Common myeloid progenitor, CD34-positive (primary cell): ENCODE results near the gene CYTH3.

Source experiments
- CTCF ChIA-PET: fragments of 350-600 bp; sonication (Branson Sonifier 250); formaldehyde crosslinking; loops from one replicate; lab custom pipeline; 2021; ENCODE audit warnings: antibody characterized with exemption; lab: Charles Lee
- POLR2A ChIA-PET: fragments of 350-600 bp; sonication (Branson Sonifier 250); formaldehyde crosslinking; loops from one replicate; lab custom pipeline; 2021; ENCODE audit warnings: antibody characterized with exemption; lab: Charles Lee
- DNase-seq, 3 donors: peaks; one replicate each; pipeline versions ENCODE4 v3.0.0 to v3.0.0-alpha.2; 2013
- H3K27ac ChIP-seq, 2 experiments: 1 replicate in 1 of 2; 2 replicates in 1 of 2; pipeline ENCODE4 v1.7.0; 2013; ENCODE audit warnings: inconsistent platforms in 2 of 2, low read length in 2 of 2, mild to moderate bottlenecking in 2 of 2, low read depth in 1 of 2, moderate library complexity in 1 of 2; ENCODE audit not compliant: severe bottlenecking in 2 of 2, insufficient read depth in 1 of 2, poor library complexity in 1 of 2
- H3K27me3 ChIP-seq, 5 experiments: replicated peaks in 2 of 5; 1 replicate in 3 of 5; 2 replicates in 2 of 5; pipeline versions ENCODE4 v1.6.1 to v1.7.0; 2013; ENCODE audit warnings: low read length in 4 of 5, mild to moderate bottlenecking in 2 of 5, moderate library complexity in 2 of 5, inconsistent platforms in 1 of 5; ENCODE audit not compliant: insufficient read depth in 5 of 5, control insufficient read depth in 4 of 5
- H3K36me3 ChIP-seq, 4 experiments: 1 replicate in 2 of 4; 2 replicates in 2 of 4; pipeline versions ENCODE4 v1.6.1 to v1.7.0; 2013; ENCODE audit warnings: low read length in 3 of 4, control low read depth in 1 of 4, mild to moderate bottlenecking in 1 of 4; ENCODE audit not compliant: control insufficient read depth in 4 of 4, insufficient read depth in 4 of 4
- H3K4me1 ChIP-seq, 4 experiments: 1 replicate in 3 of 4; 2 replicates in 1 of 4; pipeline versions ENCODE4 v1.6.1 to v1.7.1; 2013; ENCODE audit warnings: low read length in 3 of 4, mild to moderate bottlenecking in 3 of 4, control low read depth in 1 of 4, inconsistent platforms in 1 of 4, moderate library complexity in 1 of 4; ENCODE audit not compliant: control insufficient read depth in 4 of 4, insufficient read depth in 4 of 4; ENCODE audit errors: control extremely low read depth in 1 of 4
- H3K4me3 ChIP-seq, 7 experiments: 1 replicate in 4 of 7; 2 replicates in 3 of 7; pipeline versions ENCODE4 v1.5.1 to v1.7.0; 2013; ENCODE audit warnings: mild to moderate bottlenecking in 7 of 7, low read length in 6 of 7, moderate library complexity in 6 of 7, inconsistent platforms in 2 of 7, low read depth in 2 of 7, control low read depth in 1 of 7; ENCODE audit not compliant: insufficient read depth in 4 of 7, control insufficient read depth in 1 of 7; ENCODE audit errors: extremely low read depth in 1 of 7
- H3K9me3 ChIP-seq, 5 experiments: 1 replicate in 4 of 5; 2 replicates in 1 of 5; pipeline versions ENCODE4 v1.6.1 to v1.7.1; 2013; ENCODE audit warnings: low read length in 4 of 5, mild to moderate bottlenecking in 2 of 5, inconsistent platforms in 1 of 5, low read depth in 1 of 5, moderate library complexity in 1 of 5; ENCODE audit not compliant: control insufficient read depth in 4 of 5, insufficient read depth in 2 of 5; ENCODE audit errors: control extremely low read depth in 1 of 5
- WGBS: methylation state at CpG from one replicate; pipeline ENCODE4 v1.1.5; 2013; ENCODE audit not compliant: insufficient coverage; 5-methylcytosine and 5-hydroxymethylcytosine counted together

Gene CYTH3

DNA sequence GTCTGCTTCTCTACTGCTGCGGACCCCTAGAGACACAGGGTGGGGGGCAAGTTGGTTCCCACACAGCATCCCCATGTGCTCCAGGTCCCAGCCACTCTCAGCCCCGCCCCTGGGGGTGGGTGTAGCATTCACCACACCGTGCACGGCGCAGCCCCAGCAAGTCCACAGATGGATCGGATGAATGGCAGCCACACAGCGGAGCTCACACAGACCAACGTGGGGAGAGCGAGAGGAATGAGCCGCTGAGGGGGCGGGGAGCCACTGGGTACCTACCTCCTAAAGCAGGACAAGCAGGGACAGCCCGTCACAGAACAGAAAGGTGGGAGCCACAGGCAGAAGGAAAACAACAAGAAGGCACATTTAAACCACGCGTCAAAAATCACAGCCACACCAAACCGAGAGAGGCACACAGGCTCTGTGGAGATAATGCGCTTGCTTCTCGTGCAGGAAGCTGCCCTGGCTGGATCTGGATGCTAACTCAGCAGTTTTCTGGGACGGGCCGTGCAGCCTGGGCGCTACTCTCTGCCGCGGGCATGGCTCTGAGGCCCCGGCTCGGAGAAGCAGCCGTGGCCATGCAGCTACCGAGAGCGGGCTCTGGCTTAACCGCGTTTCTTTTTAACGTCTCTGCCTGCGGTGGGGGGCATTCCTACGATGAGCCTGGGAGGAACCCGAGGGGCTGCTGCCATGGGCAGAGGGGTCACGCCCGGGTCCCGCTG lies 102.5 kb downstream of the CYTH3 start:
- Histone ChIP-seq H3K27ac (no peak overlapping the region), H3K4me3 (no peak overlapping the region), H3K4me1 (peaks cover 0 to 3% (median 0%) of the 10 kb centered on the region in 4 experiments), H3K36me3 (peaks cover 0 to 21% (median 2%) of the 10 kb centered on the region in 4 experiments), H3K9me3 (no peaks in the 10 kb centered on the region), H3K27me3 (no peaks in the 10 kb centered on the region)
- CTCF ChIA-PET: interaction anchor here (0.6 to 2.0 kb wide), 2 partner anchors 28 to 100 kb away, joined by 3 to 4 read pairs; no protein-coding TSS in a partner anchor
- 91% methylated on average over 35 of the region's 36 CpGs for WGBS
- POLR2A ChIA-PET: no interaction called here
- no peak for DNase-seq

GRCh38 chr7:6168477-6168868 lies 104.0 kb downstream of the CYTH3 start:
- Histone ChIP-seq H3K4me1 (peaks cover 0 to 3% (median 0%) of the 10 kb centered on the region in 4 experiments), H3K27me3 (no peaks in the 10 kb centered on the region), H3K27ac (no peak overlapping the region), H3K36me3 (peaks cover 0 to 31% (median 2%) of the 10 kb centered on the region in 4 experiments), H3K9me3 (no peaks in the 10 kb centered on the region), H3K4me3 (no peak overlapping the region)
- 96% methylated on average over 14 of the region's 14 CpGs for WGBS
- ChIA-PET POLR2A (no interaction called here), CTCF (no interaction called here)
- no peak for DNase-seq

DNA sequence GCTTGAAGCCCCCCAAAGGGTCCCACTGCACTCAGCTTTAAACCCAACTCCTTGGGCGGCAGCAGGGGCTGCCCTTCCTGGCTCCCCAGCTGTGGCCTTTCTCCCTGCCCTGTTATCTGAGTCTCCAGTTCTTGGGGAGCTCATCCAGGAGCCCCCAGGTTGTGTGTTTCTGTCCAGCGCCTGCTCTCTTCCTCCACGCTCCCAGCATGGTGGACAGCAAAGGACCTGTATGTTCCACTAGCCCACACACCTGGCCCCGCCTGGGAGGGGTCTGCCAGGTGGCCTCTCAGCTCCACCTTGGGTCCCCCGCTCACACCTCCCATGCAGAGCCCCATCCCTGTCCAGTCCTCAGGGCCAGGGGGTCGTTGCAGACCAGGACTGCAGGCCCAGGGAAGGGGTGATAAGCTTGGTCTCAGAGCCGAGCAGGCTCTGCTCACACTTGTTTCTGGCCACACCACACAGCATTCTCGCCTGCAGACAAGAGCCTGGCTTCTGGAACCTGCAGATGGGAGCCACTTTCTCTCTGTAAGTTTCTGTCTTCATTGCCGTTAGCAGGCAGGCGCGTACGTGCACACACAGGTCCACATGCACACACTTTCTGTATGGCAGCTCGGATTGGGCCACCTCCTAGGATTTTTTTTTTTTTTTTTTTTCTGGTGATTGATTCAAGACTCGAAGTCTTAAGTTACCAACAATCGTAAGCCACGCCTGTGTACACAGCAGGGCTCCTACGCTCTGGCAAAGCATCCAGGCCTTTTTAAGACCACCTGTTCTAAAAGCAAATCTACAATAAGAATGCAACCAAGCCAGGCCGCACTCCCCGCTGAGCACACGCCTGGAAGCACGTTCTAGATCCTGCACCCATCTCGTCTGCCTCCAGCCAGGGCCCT lies 104.6 kb downstream of the CYTH3 start:
- no peaks in the 10 kb centered on the region for H3K27me3 ChIP-seq
- peaks cover 0 to 3% (median 0%) of the 10 kb centered on the region in 4 experiments for H3K4me1 ChIP-seq
- H3K9me3 ChIP-seq: no peaks in the 10 kb centered on the region
- no peak overlapping the region for H3K4me3 ChIP-seq
- ChIA-PET CTCF (interaction anchor here (0.7 to 1.0 kb wide), 2 partner anchors 68 to 90 kb away, joined by 3 read pairs; no protein-coding TSS in a partner anchor), POLR2A (no interaction called here)
- no peak overlapping the region for H3K27ac ChIP-seq
- peaks cover 0 to 32% (median 3%) of the 10 kb centered on the region in 4 experiments for H3K36me3 ChIP-seq
- 97% methylated on average over 21 of the region's 22 CpGs for WGBS
- no peak for DNase-seq

GRCh38 chr7:6167004-6167551 lies 105.3 kb downstream of the CYTH3 start:
- Histone ChIP-seq H3K9me3 (no peaks in the 10 kb centered on the region), H3K4me1 (peaks cover 0 to 3% (median 0%) of the 10 kb centered on the region in 4 experiments), H3K36me3 (peaks cover 0 to 38% (median 8%) of the 10 kb centered on the region in 4 experiments), H3K27ac (no peak overlapping the region), H3K27me3 (no peaks in the 10 kb centered on the region), H3K4me3 (no peak overlapping the region)
- ChIA-PET POLR2A (interaction anchor here (0.6 kb wide), 1 partner anchor 151 kb away, joined by 3 read pairs; no protein-coding TSS in a partner anchor), CTCF (interaction anchor here (0.7 to 1.1 kb wide), 3 partner anchors 43 to 91 kb away, joined by 3 read pairs; no protein-coding TSS in a partner anchor)
- no peak for DNase-seq
- 94% methylated on average over 12 of the region's 13 CpGs for WGBS

GRCh38 chr7:6166443-6166891 lies 106.0 kb downstream of the CYTH3 start:
- Histone ChIP-seq H3K9me3 (no peaks in the 10 kb centered on the region), H3K4me1 (peaks cover 0 to 3% (median 0%) of the 10 kb centered on the region in 4 experiments), H3K36me3 (peaks cover 0 to 44% (median 10%) of the 10 kb centered on the region in 4 experiments), H3K27me3 (no peaks in the 10 kb centered on the region), H3K27ac (no peak overlapping the region), H3K4me3 (no peak overlapping the region)
- CTCF ChIA-PET: interaction anchor here (1.1 to 1.4 kb wide), 2 partner anchors 43 to 156 kb away, joined by 3 to 4 read pairs; no protein-coding TSS in a partner anchor
- no peak for DNase-seq
- POLR2A ChIA-PET: no interaction called here
- WGBS: over 99% methylated on average over 9 of the region's 13 CpGs

GRCh38 chr7:6165521-6166320 lies 106.7 kb downstream of the CYTH3 start:
- CTCF ChIA-PET: interaction anchor here (1.4 kb wide), 1 partner anchor 157 kb away, joined by 4 read pairs; no protein-coding TSS in a partner anchor

More at GRCh38 chr7:6165521-6166320, 106.7 kb downstream of the CYTH3 start:
- POLR2A ChIA-PET: no interaction called here
- Histone ChIP-seq H3K9me3 (no peaks in the 10 kb centered on the region), H3K36me3 (peaks cover under 1 to 45% (median 12%) of the 10 kb centered on the region in 4 experiments), H3K4me1 (peaks cover 0 to under 1% (median 0%) of the 10 kb centered on the region in 4 experiments), H3K27me3 (no peaks in the 10 kb centered on the region), H3K27ac (no peak overlapping the region), H3K4me3 (no peak overlapping the region)
- 96% methylated on average over 36 of the region's 36 CpGs for WGBS
- DNase-seq: no peak
